HEK293 (cell line): ENCODE results near the gene IMMP2L.

Experiments used
- CTCF ChIA-PET: fragments of 350-600 bp; formaldehyde crosslinking; extraction: SDS; loops from one replicate; lab custom pipeline; 2021; ENCODE audit warnings: antibody characterized with exemption; lab: Yijun Ruan, JAX
- POLR2A ChIA-PET: fragments of 300-600 bp; formaldehyde crosslinking; extraction: SDS; loops from one replicate; lab custom pipeline; 2020; ENCODE audit warnings: antibody characterized with exemption, inconsistent platforms; lab: Yijun Ruan, JAX
- H3K27ac ChIP-seq: fragments of 200-500 bp; sonication (Bioruptor generic); 2 replicates; pipeline ENCODE4 v1.5.1; 2014; ENCODE audit warnings: low read depth, low read length, control low read depth, inconsistent platforms; ENCODE audit errors: extremely low read depth
- H3K36me3 ChIP-seq, 2 experiments: fragments of 200-500 bp in 1 of 2; sonication (Bioruptor generic) in 1 of 2; 1 replicate in 1 of 2; 2 replicates in 1 of 2; pipeline ENCODE4 v1.5.1; 2014 to 2017; ENCODE audit warnings: inconsistent platforms in 2 of 2, low read length in 2 of 2; ENCODE audit not compliant: control insufficient read depth in 2 of 2, insufficient read depth in 1 of 2
- H3K4me1 ChIP-seq: fragments of 200-500 bp; sonication (Bioruptor generic); 2 replicates; pipeline ENCODE4 v1.5.1; 2014; ENCODE audit warnings: mild to moderate bottlenecking, low read length, inconsistent platforms; ENCODE audit not compliant: control insufficient read depth, insufficient read depth
- H3K4me3 ChIP-seq: 2 replicates; pipeline ENCODE4 v1.5.1; 2011; ENCODE audit warnings: low read depth, mild to moderate bottlenecking, control low read depth, low read length, moderate library complexity
- H3K9me3 ChIP-seq: fragments of 200-500 bp; sonication (Bioruptor generic); 2 replicates; pipeline ENCODE4 v1.5.1; 2014; ENCODE audit warnings: low read depth, low read length, inconsistent platforms; ENCODE audit not compliant: control insufficient read depth, insufficient read depth
- FEZF1 ChIP-seq: fragments of 450-650 bp; formaldehyde crosslinking; IDR thresholded peaks from 2 replicates; pipeline ENCODE4 v1.5.1; 2016; ENCODE audit warnings: missing biosample characterization, missing genetic modification characterization
- HIC1 ChIP-seq: fragments of 450-650 bp; formaldehyde crosslinking; IDR thresholded peaks from 2 replicates; pipeline ENCODE4 v1.5.1; 2016; ENCODE audit warnings: missing biosample characterization, missing genetic modification characterization
- MZF1 ChIP-seq: fragments of 450-650 bp; formaldehyde crosslinking; IDR thresholded peaks from 2 replicates; pipeline ENCODE4 v1.5.1; 2017; ENCODE audit warnings: missing biosample characterization, missing genetic modification characterization, borderline replicate concordance
- OSR2 ChIP-seq: fragments of 450-650 bp; formaldehyde crosslinking; IDR thresholded peaks from 2 replicates; pipeline ENCODE4 v1.5.1; 2016; ENCODE audit warnings: missing biosample characterization, missing genetic modification characterization
- PRDM10 ChIP-seq: fragments of 450-650 bp; formaldehyde crosslinking; IDR thresholded peaks from 2 replicates; pipeline ENCODE4 v1.5.1; 2016; ENCODE audit warnings: missing biosample characterization, missing genetic modification characterization
- PRDM4 ChIP-seq: fragments of 450-650 bp; formaldehyde crosslinking; IDR thresholded peaks from 2 replicates; pipeline ENCODE4 v1.5.1; 2017; ENCODE audit warnings: missing biosample characterization, missing genetic modification characterization
- PRDM6 ChIP-seq: fragments of 450-650 bp; formaldehyde crosslinking; IDR thresholded peaks from 2 replicates; pipeline ENCODE4 v1.5.1; 2017; ENCODE audit warnings: missing biosample characterization, missing genetic modification characterization
- SCRT2 ChIP-seq: fragments of 450-650 bp; formaldehyde crosslinking; IDR thresholded peaks from 2 replicates; pipeline ENCODE4 v1.5.1; 2016; ENCODE audit warnings: missing biosample characterization, missing genetic modification characterization
- ZBTB6 ChIP-seq: fragments of 450-650 bp; formaldehyde crosslinking; IDR thresholded peaks from 2 replicates; pipeline ENCODE4 v1.5.1; 2017; ENCODE audit warnings: missing biosample characterization, missing genetic modification characterization
- ZNF394 ChIP-seq: fragments of 450-650 bp; formaldehyde crosslinking; IDR thresholded peaks from 2 replicates; pipeline ENCODE4 v1.5.1; 2016; ENCODE audit warnings: missing biosample characterization, missing genetic modification characterization, mild to moderate bottlenecking, moderate library complexity, borderline replicate concordance
- ZNF398 ChIP-seq: fragments of 450-650 bp; formaldehyde crosslinking; IDR thresholded peaks from 2 replicates; pipeline ENCODE4 v1.5.1; 2017; ENCODE audit warnings: missing biosample characterization, missing genetic modification characterization
- ZNF776 ChIP-seq: fragments of 450-650 bp; formaldehyde crosslinking; IDR thresholded peaks from 2 replicates; pipeline ENCODE4 v1.5.0; 2017; ENCODE audit warnings: missing biosample characterization, missing genetic modification characterization, borderline replicate concordance
- ZNF843 ChIP-seq: fragments of 450-650 bp; formaldehyde crosslinking; IDR thresholded peaks from 2 replicates; pipeline ENCODE4 v1.5.1; 2016; ENCODE audit warnings: missing biosample characterization, missing genetic modification characterization

IMMP2L gene

GRCh38 chr7:111029574-111030251, 532.6 kb downstream of the IMMP2L start:
- POLR2A ChIA-PET, result no interaction called here
- Histone ChIP-seq H3K36me3 (no peaks in the 10 kb centered on the region), H3K9me3 (no peaks in the 10 kb centered on the region), H3K4me1 (peaks cover 8% of the 10 kb centered on the region), H3K4me3 (no peak overlapping the region), H3K27ac (no peak overlapping the region)
- CTCF ChIA-PET, result interaction anchor here (0.7 kb wide), 1 partner anchor 62 kb away, joined by 3 read pairs; no protein-coding TSS in a partner anchor
- TF ChIP-seq FEZF1 (tag by site-specific recombination) (peak; percentile 7; the same call in 1 of the 2 replicates), PRDM6 (tag by site-specific recombination) (peak; percentile 52), MZF1 (tag by site-specific recombination) (0 out of 2 replicates have a peak, but pooled peaks have one; percentile 12), ZBTB6 (tag by site-specific recombination) (no peak), HIC1 (tag by site-specific recombination) (no peak), OSR2 (tag by site-specific recombination) (peak; percentile 24; the same call in 1 of the 2 replicates)

- Histone ChIP-seq H3K27ac (no peak overlapping the region), H3K4me1 (peaks cover 6% of the 10 kb centered on the region), H3K4me3 (no peak overlapping the region), H3K9me3 (no peaks in the 10 kb centered on the region), H3K36me3 (no peaks in the 10 kb centered on the region)
- CTCF ChIA-PET, result no interaction called here
- POLR2A ChIA-PET, result interaction anchor here (0.6 kb wide), 1 partner anchor 10 kb away, joined by 3 read pairs; no protein-coding TSS in a partner anchor
- TF ChIP-seq ZNF394 (tag by site-specific recombination) (0 out of 2 replicates have a peak, but pooled peaks have one; percentile 18), PRDM6 (tag by site-specific recombination) (peak; percentile 72), ZNF843 (0 out of 2 replicates have a peak, but pooled peaks have one; percentile 19), ZNF776 (tag by site-specific recombination) (no peak), ZNF398 (0 out of 2 replicates have a peak, but pooled peaks have one; percentile 7), PRDM10 (tag by site-specific recombination) (0 out of 2 replicates have a peak, but pooled peaks have one; percentile 21), PRDM4 (no peak), SCRT2 (tag by site-specific recombination) (peak; percentile 74)
Observed at GRCh38 chr7:111029141-111029572, 533.1 kb downstream of the IMMP2L start.
